Stimulated activated CD8-positive, alpha-beta memory T cell treated with anti-CD3 and anti-CD28 coated beads, Interleukin-15, amount 100 ng/mL, for 24 hours (primary cell): Measurements from ENCODE around the gene CLCA2.

Experiments
- DNase-seq: peaks from one replicate; pipeline ENCODE4 v3.0.0-alpha.2; 2020; ENCODE audit warnings: low read depth

CLCA2 gene

DNA sequence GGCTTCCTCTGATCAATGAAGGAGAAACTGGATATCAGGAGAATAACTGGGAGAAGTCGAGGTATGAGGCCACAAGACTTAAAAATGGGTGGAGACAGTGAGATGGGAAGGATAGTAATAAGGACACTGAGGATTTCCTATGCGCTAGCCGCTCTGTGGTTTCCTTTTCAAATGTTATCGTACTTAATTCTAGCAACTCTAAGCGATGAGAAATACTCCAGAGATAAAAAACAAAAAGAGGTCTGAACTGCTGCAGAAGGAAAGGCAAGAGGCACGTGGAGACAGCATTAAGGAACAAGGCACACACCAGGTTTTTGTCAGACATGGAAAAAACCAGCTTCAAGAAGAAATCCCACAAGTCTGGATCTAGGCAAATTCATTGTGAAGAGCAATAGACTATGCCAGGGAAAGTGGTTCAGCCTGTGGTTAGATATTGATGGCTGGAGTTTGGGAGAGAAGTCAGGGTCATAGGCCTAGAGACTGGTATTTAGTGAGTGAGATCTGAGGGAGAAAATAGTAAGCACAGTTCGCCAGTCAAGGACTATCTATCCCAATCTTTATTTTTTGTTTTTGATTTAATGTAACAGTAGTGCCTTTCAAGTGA, 5.3 kb downstream of the CLCA2 start:
- DNase-seq = no peak

DNA sequence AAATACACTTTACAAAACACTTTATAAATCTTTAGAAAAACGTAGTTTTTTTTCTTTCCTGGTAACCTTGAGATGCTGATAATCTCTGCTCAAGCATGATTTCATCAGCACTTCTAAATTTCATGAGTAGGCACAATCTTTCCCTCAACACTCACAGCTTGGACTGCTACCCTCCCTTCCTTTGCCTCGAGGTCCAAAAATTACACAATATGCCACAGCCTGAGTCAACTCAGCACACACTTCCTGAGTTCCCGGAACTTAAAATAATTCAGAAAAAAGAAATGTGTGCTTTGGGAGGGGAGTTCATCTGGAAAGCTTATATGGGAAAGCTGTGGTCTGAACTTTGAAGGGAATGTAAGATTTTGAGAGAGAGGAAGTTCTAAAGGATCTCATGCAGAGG, 5.9 kb downstream of the CLCA2 start:
- no peak for DNase-seq

DNA sequence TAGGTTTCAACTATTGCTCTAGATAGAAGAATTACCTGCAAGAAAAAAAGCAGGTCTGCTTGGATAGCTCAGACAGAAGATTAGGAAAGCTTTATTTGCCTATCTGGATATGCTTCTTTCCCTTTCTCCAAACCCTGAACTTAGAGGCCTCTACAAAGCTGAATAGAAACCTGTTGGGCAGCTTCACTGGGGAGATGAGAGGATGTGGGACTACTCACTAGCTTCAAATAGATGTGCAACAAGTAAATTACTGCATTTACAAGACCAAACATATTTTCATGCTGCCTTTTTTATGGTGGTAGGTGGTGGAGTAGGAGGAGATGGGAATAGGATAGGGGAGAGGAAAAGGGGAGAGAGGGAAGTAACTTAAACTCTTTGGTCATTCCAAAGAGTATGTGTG, 6.4 kb downstream of the CLCA2 start:
- no peak for DNase-seq

DNA sequence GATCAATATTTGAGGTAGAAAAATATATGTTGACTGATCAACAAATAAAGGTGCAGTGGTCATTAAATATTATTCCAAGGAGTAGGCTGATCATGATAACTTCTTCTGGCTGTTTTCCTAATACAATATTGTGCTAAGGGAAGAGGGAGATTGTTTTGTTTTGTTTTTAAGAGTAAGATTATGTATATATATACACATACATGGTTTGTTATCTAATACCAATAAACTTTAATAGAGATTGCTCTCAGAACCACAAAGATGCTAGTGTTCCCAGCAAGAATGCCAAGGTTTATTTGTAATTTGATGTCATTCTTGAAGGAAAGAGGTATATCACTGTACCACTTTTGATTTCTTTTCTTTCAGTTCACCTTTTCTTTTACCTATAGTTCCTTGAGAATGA, 10.1 kb downstream of the CLCA2 start:
- no peak for DNase-seq

DNA sequence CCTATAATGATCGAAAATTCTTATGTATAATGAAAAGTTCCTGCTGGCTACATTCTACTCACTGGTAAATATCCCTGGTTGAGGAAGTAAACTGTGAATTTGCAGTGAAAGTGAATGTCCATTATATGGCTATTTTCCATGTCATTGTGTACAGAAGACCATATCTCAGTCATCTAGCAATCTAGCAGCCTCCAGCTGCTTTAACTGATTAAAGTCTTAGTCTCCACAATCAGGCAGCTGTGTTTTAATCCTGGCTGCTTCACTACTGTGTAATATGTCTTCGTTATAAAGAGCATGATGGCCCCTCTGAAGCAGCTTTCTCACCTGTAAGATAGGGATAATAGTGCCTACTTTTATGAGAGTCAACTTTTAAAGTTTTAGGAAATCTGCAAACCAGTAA, 11.4 kb downstream of the CLCA2 start:
- DNase-seq = no peak

DNA sequence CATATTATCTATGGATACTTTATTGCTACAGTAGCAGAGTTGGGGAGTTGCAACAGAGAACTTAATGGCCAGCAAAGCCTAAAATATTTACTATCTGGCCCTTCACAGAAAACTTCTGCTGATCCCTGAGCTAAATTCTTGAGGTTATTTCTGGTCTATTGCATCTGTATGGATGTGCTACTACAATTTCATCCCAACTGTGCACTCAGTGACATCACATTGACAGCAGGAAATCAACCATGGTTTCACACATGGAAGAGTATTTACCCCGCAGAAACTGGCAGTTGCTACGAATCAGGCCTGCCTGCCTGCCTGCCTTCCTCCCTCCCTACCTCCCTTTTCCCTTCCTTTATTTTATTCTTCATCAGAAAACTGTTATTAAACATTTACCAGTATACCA, 12.1 kb downstream of the CLCA2 start:
- DNase-seq = no peak

DNA sequence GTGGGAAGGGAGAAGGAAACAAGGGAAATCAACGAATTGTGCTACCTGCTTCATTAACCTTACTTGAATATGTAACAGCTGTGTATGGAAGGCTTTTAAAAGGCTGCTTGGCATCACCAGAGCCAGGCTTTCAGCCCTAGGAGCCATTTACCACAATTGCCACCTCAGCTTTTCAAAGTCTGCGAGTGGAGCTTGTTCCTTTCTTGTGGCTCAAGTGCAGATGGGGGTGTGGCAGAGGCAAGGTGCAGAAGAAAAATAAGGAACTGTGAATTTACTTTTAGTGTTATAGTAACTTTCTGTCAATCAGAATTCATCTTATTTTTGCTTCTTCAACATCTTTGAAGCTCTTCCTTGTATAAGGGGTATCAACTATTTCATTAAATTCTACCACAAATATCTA, 17.6 kb downstream of the CLCA2 start:
- DNase-seq = no peak

DNA sequence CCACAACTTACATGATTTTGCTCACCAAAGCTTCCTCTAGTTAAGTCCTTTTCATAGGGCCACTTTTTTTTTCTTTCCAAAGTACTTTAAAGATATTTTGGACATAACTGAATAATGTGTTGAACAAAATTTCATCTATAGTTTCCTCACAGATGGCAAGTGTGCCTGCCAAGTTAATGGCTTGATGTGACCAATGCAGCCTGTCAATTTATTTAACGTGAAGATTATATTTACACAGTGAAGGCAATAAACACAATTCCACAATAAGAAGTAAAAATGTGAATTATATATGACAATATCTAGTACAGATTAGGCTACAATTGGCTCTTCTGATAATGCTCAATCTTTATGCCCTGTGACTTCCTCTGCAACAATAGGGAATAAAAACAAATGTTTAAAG, 18.0 kb downstream of the CLCA2 start:
- DNase-seq = no peak

DNA sequence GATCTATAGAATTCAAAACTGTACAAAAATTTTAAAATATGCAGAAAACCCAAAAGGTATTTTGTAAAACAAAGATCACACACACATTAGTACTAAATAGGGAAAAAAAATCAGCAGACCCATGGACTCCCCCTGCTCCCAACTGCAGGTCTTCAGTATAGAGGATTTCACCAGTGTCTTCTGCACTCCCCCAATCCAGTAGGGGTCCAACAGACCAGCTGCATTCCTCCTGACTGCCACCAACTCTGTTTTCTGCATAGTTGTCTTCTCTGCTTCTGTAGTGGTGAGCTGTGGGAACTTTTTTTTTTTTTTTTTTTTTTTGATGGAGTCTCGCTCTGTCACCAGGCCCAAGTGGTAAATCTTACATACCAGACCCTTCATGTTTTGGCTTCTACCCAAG, 21.9 kb downstream of the CLCA2 start:
- no peak for DNase-seq

DNA sequence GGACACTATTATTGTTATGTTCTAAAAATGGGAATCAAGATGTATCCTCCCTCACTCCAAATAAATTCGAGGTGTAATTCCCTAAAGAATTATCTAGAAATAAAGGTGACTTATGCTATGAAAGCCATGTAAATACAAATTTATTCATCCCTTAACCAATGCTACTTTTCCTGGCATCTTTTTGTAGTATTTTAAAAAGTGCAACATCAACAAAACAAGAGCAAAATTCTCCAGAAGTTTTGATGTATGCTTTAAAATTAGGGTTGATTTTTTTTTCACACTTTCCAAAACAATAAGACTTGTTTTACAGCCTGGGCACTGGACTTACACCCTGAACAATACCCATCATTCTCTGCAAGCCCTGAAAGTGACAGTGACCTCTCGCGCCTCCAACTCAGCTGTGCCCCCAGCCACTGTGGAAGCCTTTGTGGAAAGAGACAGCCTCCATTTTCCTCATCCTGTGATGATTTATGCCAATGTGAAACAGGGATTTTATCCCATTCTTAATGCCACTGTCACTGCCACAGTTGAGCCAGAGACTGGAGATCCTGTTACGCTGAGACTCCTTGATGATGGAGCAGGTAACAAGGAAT, 23.3 kb downstream of the CLCA2 start:
- no peak for DNase-seq

DNA sequence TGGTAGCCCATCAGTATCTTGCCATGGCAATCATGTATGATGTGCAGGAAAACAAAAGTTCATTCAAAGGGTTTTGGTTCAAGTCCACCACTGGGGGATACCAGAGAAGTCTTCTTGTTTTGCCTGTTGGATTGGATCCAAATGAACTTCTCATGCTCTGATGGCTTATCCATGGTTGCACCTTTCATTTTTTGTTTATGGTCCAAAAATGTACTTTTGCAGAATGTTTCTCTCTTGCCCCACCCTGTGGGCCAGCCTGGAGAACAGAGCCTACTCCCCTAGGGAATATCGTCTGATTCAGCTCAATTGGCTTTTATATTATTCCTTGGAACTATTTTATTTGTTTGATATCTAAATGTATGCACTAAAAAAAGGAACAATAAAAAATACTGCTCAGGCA, 24.7 kb downstream of the CLCA2 start:
- DNase-seq = no peak

DNA sequence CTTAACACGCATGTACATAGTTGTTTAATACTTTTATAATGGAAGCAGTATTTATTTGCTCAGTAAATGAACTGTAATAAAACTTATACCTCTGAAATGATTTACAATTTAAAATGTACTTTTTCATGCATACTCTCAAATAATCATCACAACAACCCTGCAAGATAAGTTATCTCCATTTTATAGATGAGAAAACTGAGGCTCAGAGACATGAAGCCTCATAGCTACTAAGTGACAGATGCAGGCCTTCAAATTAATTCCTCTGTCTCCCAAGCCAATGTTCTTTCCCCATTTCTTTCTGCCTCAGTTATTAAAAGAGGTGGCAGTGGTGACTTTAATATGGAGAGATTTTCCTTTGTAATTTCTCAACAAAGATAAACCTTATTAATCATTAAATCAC, 25.1 kb downstream of the CLCA2 start:
- DNase-seq = no peak

DNA sequence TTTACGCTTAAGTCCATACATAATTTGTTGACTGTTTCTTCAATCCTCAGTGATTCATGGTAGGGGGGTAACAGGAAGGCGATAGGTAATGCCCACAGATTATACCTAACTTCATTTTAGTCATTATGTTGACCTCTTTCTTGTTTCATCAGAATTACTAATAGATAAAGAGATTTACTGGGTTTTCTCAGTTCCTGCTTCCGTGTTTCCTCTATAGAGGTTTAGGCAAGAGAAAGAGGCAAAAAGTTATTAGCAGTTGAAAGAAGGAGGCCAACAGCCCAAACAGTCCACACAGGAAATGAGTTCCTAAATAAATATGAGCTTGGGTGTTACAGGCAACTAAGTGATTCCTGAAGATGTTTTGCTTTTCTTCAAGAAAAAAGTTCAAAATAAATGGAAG, 26.9 kb downstream of the CLCA2 start:
- DNase-seq = no peak

DNA sequence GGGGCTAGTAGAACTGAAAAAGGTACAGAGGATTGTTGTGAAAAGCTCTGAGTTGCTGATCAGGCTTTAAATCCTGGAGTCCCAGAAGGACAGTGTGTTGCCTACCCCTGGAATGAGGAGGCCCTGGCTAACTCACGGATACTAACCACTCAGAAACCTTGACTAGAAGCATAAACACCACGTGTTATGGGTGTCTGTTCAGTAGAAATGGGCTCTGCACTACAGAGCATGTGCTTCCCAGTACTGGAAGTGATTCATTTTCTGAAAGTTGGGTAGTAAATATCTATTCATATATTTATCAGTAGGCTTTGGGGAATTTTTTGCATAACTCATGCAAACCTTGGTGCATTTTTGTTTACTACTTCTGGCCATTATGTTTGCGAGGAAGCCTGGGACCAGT, 29.7 kb downstream of the CLCA2 start:
- no peak for DNase-seq

DNA sequence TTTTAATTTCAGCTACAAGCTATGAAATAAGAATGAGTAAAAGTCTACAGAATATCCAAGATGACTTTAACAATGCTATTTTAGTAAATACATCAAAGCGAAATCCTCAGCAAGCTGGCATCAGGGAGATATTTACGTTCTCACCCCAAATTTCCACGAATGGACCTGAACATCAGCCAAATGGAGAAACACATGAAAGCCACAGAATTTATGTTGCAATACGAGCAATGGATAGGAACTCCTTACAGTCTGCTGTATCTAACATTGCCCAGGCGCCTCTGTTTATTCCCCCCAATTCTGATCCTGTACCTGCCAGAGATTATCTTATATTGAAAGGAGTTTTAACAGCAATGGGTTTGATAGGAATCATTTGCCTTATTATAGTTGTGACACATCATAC, 31.1 kb downstream of the CLCA2 start:
- DNase-seq = no peak

DNA sequence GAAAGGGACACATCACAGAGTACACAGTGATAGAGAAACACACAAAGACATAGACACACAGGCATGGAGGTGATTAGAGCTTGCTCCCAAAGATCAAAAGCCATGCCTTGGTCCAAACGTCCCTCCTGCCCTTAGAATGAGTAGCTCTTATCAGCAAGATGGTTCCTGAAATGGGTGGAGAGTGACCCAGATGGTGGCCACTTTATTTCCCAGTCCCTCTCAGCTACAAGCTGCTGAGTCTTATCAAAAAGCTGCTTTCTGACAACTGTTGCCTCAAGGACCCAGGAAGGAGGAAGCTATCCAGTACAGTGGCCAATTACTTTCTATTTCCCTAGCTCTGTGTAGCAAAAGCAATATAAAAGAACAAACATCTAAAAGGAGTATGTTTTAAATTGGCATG, 37.0 kb downstream of the CLCA2 start:
- no peak for DNase-seq

DNA sequence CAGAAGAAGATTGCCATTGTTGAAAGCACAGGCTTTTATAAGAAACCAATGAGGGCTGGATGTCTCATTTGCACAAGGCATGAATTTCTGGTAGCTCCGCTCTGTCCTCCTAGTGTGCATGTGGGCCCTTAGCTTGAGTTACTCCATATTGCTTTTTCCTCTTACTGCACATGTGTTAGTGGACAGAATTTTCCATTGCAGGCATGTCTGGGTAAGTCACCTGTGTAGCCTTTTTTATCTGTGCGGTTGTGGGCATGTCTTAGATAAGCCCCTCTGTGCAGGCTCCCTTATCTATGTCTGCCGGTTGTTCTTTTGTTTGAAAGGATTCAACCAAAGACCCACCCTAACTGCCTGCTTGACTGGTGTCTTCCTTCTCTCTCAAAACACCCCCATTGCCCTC, 37.5 kb downstream of the CLCA2 start:
- DNase-seq = no peak

DNA sequence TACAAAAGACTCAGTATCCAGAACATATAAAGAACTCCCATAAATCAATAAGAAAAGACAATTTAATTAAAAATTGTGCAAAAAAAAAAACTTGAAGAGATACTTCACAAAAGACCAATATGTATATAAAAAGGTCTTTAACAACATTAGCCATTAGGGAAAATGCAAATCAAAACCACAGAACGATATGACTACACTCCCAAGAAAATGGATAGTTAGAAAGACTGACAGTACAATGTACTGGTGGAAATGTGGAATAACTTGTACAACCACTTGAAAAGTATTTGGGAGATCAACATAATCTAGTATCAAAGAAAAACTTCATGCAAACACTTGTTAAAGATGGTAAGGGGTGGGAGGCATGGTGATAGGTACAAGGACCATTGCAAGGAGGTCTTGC, 40.8 kb downstream of the CLCA2 start:
- no peak for DNase-seq

DNA sequence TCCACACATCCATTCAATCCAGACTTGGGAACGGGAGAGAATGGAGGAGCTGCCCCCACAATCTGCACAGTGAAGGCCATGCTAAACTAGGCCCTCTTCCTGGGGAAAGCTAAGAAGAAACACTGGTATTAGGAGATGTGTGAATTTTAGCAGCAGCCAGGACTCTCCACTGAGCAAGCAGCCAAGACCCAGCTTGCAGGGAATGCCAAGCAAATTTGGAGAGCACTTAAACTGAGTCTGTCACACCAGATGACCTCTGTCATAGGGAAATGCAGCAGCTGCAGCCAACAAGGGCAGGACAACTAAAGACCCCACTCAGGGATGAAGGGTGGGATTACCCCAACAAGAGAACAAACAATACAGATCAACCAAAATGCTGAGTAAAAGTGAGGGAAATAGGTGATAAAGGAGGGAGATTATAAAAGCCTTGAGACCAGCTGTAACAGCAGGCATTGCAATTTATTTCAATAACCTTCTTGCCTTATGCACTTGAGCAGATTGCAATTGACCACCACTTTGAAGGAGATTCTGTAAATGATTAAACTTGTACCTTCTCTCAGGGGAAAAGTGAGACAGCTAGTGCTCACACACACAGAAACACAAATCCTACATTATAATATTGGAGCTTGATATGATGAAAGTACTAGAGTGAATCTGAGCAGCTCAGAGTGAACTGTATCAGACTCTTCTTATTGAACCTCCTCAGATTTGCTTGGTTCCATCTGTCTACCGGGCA, 42.3 kb downstream of the CLCA2 start:
- no peak for DNase-seq

DNA sequence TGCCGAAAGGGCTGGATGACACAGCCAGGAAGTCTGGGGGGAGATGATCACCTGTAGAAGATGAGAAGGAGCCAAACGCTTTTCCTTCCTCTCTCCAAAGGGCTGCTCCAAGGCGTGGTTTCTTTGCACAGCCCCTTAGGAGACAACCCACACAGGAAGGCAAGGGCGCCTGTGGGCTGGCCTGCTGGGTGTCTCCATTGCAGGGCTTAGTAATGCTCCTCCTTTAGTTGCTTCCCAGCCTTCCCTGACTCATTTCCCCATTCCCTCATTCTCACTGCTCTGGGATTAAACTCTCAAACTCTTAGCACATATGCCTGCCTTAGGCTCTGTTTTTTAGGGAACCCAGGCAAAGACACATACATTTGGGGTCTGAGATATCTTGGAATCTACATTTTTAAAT, 43.0 kb downstream of the CLCA2 start:
- no peak for DNase-seq

DNA sequence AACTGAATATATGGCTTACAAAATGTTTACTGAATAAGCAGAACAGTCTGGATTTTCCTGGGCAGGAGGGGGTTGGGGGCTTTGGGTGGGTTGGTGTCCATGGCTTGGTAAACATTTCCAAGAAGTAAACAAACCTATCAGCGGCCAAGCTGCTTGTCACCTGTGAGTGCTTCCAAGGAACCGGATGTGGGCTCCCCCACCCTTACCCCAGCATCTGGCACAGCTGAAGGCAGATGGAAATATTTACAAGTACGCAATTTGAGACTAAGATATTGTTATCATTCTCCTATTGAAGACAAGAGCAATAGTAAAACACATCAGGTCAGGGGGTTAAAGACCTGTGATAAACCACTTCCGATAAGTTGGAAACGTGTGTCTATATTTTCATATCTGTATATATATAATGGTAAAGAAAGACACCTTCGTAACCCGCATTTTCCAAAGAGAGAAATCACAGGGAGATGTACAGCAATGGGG, 44.6 kb downstream of the CLCA2 start, which contains the start of gene CLCA1:
CLCA1 (plus strand) TSS at position 427 of the 477 bp plus-strand sequence; CDS start at position 472, 45 bp downstream.
- DNase-seq = no peak

DNA sequence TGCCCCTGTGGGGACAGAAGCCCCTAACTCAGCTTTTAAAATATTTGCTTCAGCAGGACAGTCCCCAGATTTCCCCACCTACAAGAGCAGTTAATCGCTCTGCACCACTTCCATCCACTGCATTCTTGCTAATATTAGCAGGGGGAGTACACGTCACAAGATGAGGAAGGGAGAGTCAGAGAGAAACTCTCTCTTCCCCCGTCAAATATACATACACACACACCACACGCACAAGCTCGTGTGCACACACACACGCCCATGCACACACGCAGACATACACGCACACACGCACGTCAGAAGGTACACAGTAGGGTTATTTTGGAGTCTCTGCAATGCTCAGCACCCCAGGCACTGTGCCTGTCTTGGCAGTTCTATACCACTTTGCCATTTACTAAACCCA, 46.9 kb downstream of the CLCA2 start:
- DNase-seq = no peak

DNA sequence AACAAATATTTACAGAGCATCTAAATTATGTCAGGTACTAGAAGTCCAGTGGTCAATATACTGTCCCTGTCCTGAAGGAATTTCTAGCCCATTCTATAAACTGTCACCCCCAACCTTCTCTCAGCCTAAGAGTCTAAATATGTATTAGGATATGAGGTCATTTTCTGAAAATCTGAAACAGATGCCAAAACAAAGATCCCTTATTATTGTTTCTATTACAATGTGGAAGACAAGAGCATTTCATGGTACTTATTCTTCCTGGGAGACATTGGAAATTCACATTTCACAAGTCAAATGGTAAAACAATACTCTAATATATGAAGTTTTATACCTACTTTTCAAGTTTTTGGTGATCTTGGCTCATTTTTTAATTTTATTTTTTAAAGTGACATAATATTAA, 47.3 kb downstream of the CLCA2 start:
- DNase-seq = no peak

DNA sequence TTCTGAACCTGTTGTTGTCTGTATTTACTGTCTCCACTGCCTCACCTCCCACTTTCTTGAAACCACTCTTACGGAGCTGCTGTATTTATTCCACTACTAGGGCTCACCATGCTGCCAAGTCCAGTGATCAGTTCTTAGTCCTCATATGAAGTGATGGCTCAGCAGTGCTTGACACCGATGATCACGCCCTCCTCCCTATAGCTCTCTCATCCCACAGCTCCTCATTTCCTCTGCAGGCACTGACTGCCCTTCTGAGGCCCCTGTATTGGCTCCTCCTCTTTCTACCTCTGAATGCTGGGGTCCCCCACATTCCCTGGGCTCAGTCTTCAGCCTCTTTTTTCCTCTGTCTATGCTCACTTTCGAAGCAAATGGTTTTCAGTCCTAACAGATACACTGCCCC, 48.2 kb downstream of the CLCA2 start:
- DNase-seq = no peak
